CD4-positive, alpha-beta T cell treated with Interleukin-6 for 4 hours (primary cell): ENCODE results near the gene C11orf86.
A peak's percentile ranks its signal among the peaks of the same experiment; 100 is the strongest.
"Not testable (repeated sequence)": the region's sequence is repeated elsewhere in the genome, so short reads cannot be mapped to it uniquely, and the experiment has no call there.

Experiments used
- DNase-seq: peaks from one replicate; pipeline ENCODE4 v3.0.0-alpha.2; 2020; ENCODE audit warnings: mixed read lengths

The C11orf86 gene

GRCh38 chr11:66967670-66968425, 7.3 kb upstream of the C11orf86 start:
- no peak for DNase-seq

- DNase-seq, result no peak
Measured at GRCh38 chr11:66969584-66970225, 5.4 kb upstream of the C11orf86 start.

- DNase-seq, result no peak
Measured at GRCh38 chr11:66970371-66970806, 4.7 kb upstream of the C11orf86 start.

- DNase-seq, result no peak
Measured at GRCh38 chr11:66970807-66971442, 4.2 kb upstream of the C11orf86 start.

- DNase-seq, result no peak
Measured at GRCh38 chr11:66971488-66971887, 3.6 kb upstream of the C11orf86 start.

- DNase-seq, result no peak
Measured at GRCh38 chr11:66973956-66974580, 1.0 kb upstream of the C11orf86 start.

- DNase-seq, result no peak
Measured at GRCh38 chr11:66975405-66976027, 412 bp downstream of the C11orf86 start.

GRCh38 chr11:66976028-66976467, 944 bp downstream of the C11orf86 start:
- DNase-seq, result peak; percentile 15

- DNase-seq, result no peak
Measured at GRCh38 chr11:66976925-66977324, 1.8 kb downstream of the C11orf86 start.

GRCh38 chr11:66978229-66978628, 3.1 kb downstream of the C11orf86 start:
- DNase-seq, result no peak

GRCh38 chr11:66978717-66979116, 3.6 kb downstream of the C11orf86 start:
- DNase-seq, result no peak

- DNase-seq, result no peak
Measured at GRCh38 chr11:66979336-66979980, 4.4 kb downstream of the C11orf86 start.

- peak; percentile 34 for DNase-seq
Measured at GRCh38 chr11:66981976-66982578, 7.0 kb downstream of the C11orf86 start.

GRCh38 chr11:66983275-66983924, 8.3 kb downstream of the C11orf86 start:
- no peak for DNase-seq

GRCh38 chr11:66985508-66986177, 10.5 kb downstream of the C11orf86 start:
- no peak for DNase-seq

GRCh38 chr11:66986178-66986545, 11.1 kb downstream of the C11orf86 start:
- DNase-seq, result no peak

GRCh38 chr11:66987158-66987620, 12.1 kb downstream of the C11orf86 start:
- DNase-seq, result no peak

- DNase-seq, result no peak
Measured at GRCh38 chr11:66987924-66988637, 13.0 kb downstream of the C11orf86 start.

- DNase-seq, result not testable (repeated sequence)
Measured at GRCh38 chr11:66988741-66989140, 13.6 kb downstream of the C11orf86 start.

- DNase-seq, result not testable (repeated sequence)
Measured at GRCh38 chr11:66989360-66989759, 14.3 kb downstream of the C11orf86 start.
